Common myeloid progenitor, CD34-positive (primary cell): ENCODE data around the gene AANAT.
A peak's percentile ranks its signal among the peaks of the same experiment; 100 is the strongest.

Experiments used
- CTCF ChIA-PET: fragments of 350-600 bp; sonication (Branson Sonifier 250); formaldehyde crosslinking; loops from one replicate; lab custom pipeline; 2021; ENCODE audit warnings: antibody characterized with exemption; lab: Charles Lee
- POLR2A ChIA-PET: fragments of 350-600 bp; sonication (Branson Sonifier 250); formaldehyde crosslinking; loops from one replicate; lab custom pipeline; 2021; ENCODE audit warnings: antibody characterized with exemption; lab: Charles Lee
- DNase-seq, 3 donors: peaks; one replicate each; pipeline versions ENCODE4 v3.0.0 to v3.0.0-alpha.2; 2013
- H3K27ac ChIP-seq, 2 experiments: 1 replicate in 1 of 2; 2 replicates in 1 of 2; pipeline ENCODE4 v1.7.0; 2013; ENCODE audit warnings: inconsistent platforms in 2 of 2, low read length in 2 of 2, mild to moderate bottlenecking in 2 of 2, low read depth in 1 of 2, moderate library complexity in 1 of 2; ENCODE audit not compliant: severe bottlenecking in 2 of 2, insufficient read depth in 1 of 2, poor library complexity in 1 of 2
- H3K27me3 ChIP-seq, 5 experiments: replicated peaks in 2 of 5; 1 replicate in 3 of 5; 2 replicates in 2 of 5; pipeline versions ENCODE4 v1.6.1 to v1.7.0; 2013; ENCODE audit warnings: low read length in 4 of 5, mild to moderate bottlenecking in 2 of 5, moderate library complexity in 2 of 5, inconsistent platforms in 1 of 5; ENCODE audit not compliant: insufficient read depth in 5 of 5, control insufficient read depth in 4 of 5
- H3K36me3 ChIP-seq, 4 experiments: 1 replicate in 2 of 4; 2 replicates in 2 of 4; pipeline versions ENCODE4 v1.6.1 to v1.7.0; 2013; ENCODE audit warnings: low read length in 3 of 4, control low read depth in 1 of 4, mild to moderate bottlenecking in 1 of 4; ENCODE audit not compliant: control insufficient read depth in 4 of 4, insufficient read depth in 4 of 4
- H3K4me1 ChIP-seq, 4 experiments: 1 replicate in 3 of 4; 2 replicates in 1 of 4; pipeline versions ENCODE4 v1.6.1 to v1.7.1; 2013; ENCODE audit warnings: low read length in 3 of 4, mild to moderate bottlenecking in 3 of 4, control low read depth in 1 of 4, inconsistent platforms in 1 of 4, moderate library complexity in 1 of 4; ENCODE audit not compliant: control insufficient read depth in 4 of 4, insufficient read depth in 4 of 4; ENCODE audit errors: control extremely low read depth in 1 of 4
- H3K4me3 ChIP-seq, 7 experiments: 1 replicate in 4 of 7; 2 replicates in 3 of 7; pipeline versions ENCODE4 v1.5.1 to v1.7.0; 2013; ENCODE audit warnings: mild to moderate bottlenecking in 7 of 7, low read length in 6 of 7, moderate library complexity in 6 of 7, inconsistent platforms in 2 of 7, low read depth in 2 of 7, control low read depth in 1 of 7; ENCODE audit not compliant: insufficient read depth in 4 of 7, control insufficient read depth in 1 of 7; ENCODE audit errors: extremely low read depth in 1 of 7
- H3K9me3 ChIP-seq, 5 experiments: 1 replicate in 4 of 5; 2 replicates in 1 of 5; pipeline versions ENCODE4 v1.6.1 to v1.7.1; 2013; ENCODE audit warnings: low read length in 4 of 5, mild to moderate bottlenecking in 2 of 5, inconsistent platforms in 1 of 5, low read depth in 1 of 5, moderate library complexity in 1 of 5; ENCODE audit not compliant: control insufficient read depth in 4 of 5, insufficient read depth in 2 of 5; ENCODE audit errors: control extremely low read depth in 1 of 5
- WGBS: methylation state at CpG from one replicate; pipeline ENCODE4 v1.1.5; 2013; ENCODE audit not compliant: insufficient coverage; 5-methylcytosine and 5-hydroxymethylcytosine counted together

AANAT gene

GRCh38 chr17:76446449-76447231 is 20.8 kb upstream of the AANAT start:
- Histone ChIP-seq H3K27ac (no peak overlapping the region), H3K36me3 (no peaks in the 10 kb centered on the region), H3K27me3 (no peaks in the 10 kb centered on the region), H3K9me3 (no peaks in the 10 kb centered on the region), H3K4me3 (no peak overlapping the region), H3K4me1 (peaks cover 8 to 56% (median 43%) of the 10 kb centered on the region in 4 experiments)
- POLR2A ChIA-PET, result no interaction called here
- CTCF ChIA-PET, result interaction anchor here (0.6 to 5.3 kb wide), 3 partner anchors 12 to 51 kb away, joined by 3 to 24 read pairs (median 4); no protein-coding TSS in a partner anchor
- peak in 1 of 3 donors; percentile 19 for DNase-seq
- WGBS, result 86% methylated on average over 6 of the region's 9 CpGs

GRCh38 chr17:76447931-76448652 is 19.3 kb upstream of the AANAT start:
- POLR2A ChIA-PET, result no interaction called here
- peaks cover 2 to 49% (median 37%) of the 10 kb centered on the region in 4 experiments for H3K4me1 ChIP-seq
- CTCF ChIA-PET, result interaction anchor here (1.0 to 35.3 kb wide), 4 partner anchors 10 to 50 kb away, joined by 3 to 787 read pairs (median 6); partner anchors contain the start of gene RHBDF2
- H3K27me3 ChIP-seq, result no peaks in the 10 kb centered on the region
- no peak overlapping the region for H3K4me3 ChIP-seq
- H3K27ac ChIP-seq, result no peak overlapping the region
- 93% methylated on average over 6 of the region's 7 CpGs for WGBS
- H3K9me3 ChIP-seq, result no peaks in the 10 kb centered on the region
- H3K36me3 ChIP-seq, result no peaks in the 10 kb centered on the region
- no peak for DNase-seq

GRCh38 chr17:76449126-76449525 is 18.3 kb upstream of the AANAT start:
- Histone ChIP-seq H3K27ac (no peak overlapping the region), H3K36me3 (no peaks in the 10 kb centered on the region), H3K4me1 (peaks cover 0 to 43% (median 29%) of the 10 kb centered on the region in 4 experiments), H3K4me3 (no peak overlapping the region), H3K9me3 (no peaks in the 10 kb centered on the region), H3K27me3 (no peaks in the 10 kb centered on the region)
- ChIA-PET CTCF (interaction anchor here (1.1 to 35.3 kb wide), 4 partner anchors 9 to 49 kb away, joined by 3 to 787 read pairs (median 6); partner anchors contain the start of gene RHBDF2), POLR2A (no interaction called here)
- DNase-seq, result no peak
- WGBS, result 100% methylated on average over 6 of the region's 6 CpGs

GRCh38 chr17:76451506-76451905 is 15.9 kb upstream of the AANAT start:
- H3K4me3 ChIP-seq, result peak overlapping the region in 3 of 7 experiments; percentile 69 to 90 (median 82)
- WGBS, result 73% methylated on average over 3 of the region's 6 CpGs
- POLR2A ChIA-PET, result interaction anchor here (0.7 kb wide), 1 partner anchor 46 kb away, joined by 4 read pairs; no protein-coding TSS in a partner anchor

GRCh38 chr17:76452127-76452659 is 15.2 kb upstream of the AANAT start:
- CTCF ChIA-PET, result interaction anchor here (1.1 to 35.3 kb wide), 9 partner anchors 15 to 55 kb away, joined by 3 to 787 read pairs (median 6); partner anchors contain the start of genes AANAT and RHBDF2
- H3K4me1 ChIP-seq, result peaks cover 0 to 18% (median 14%) of the 10 kb centered on the region in 4 experiments

More at GRCh38 chr17:76451506-76451905, 15.9 kb upstream of the AANAT start:
- Histone ChIP-seq H3K27me3 (no peaks in the 10 kb centered on the region), H3K27ac (no peak overlapping the region), H3K36me3 (no peaks in the 10 kb centered on the region), H3K4me1 (peaks cover 0 to 25% (median 15%) of the 10 kb centered on the region in 4 experiments), H3K9me3 (no peaks in the 10 kb centered on the region)
- CTCF ChIA-PET, result interaction anchor here (1.1 to 35.3 kb wide), 8 partner anchors 16 to 54 kb away, joined by 3 to 787 read pairs (median 6); partner anchors contain the start of genes AANAT and RHBDF2
- no peak for DNase-seq

GRCh38 chr17:76452660-76453430 is 14.6 kb upstream of the AANAT start, which contains the start of gene UBE2O:
Gene UBE2O (minus strand): TSS chr17:76453152. CDS start chr17:76453141, 11 bp downstream.
- ChIA-PET POLR2A (interaction anchor here (1.0 kb wide), 2 partner anchors 10 to 17 kb away, joined by 3 to 4 read pairs; no protein-coding TSS in a partner anchor), CTCF (interaction anchor here (0.8 to 35.3 kb wide), 12 partner anchors 14 to 87 kb away, joined by 3 to 787 read pairs (median 4); partner anchors contain the start of genes AANAT and RHBDF2)
- Histone ChIP-seq H3K4me3 (peak within 1 kb of the TSS; percentile 69 to 91 (median 82)), H3K4me1 (peaks cover 0 to 18% (median 14%) of the 10 kb centered on the region in 4 experiments), H3K36me3 (no peaks in the 10 kb centered on the region), H3K9me3 (no peaks in the 10 kb centered on the region), H3K27ac (peak within 1 kb of the TSS in 1 of 2 experiments; percentile 66), H3K27me3 (no peaks in the 10 kb centered on the region)
- WGBS, result under 1% methylated on average over 92 of the region's 101 CpGs
- DNase-seq, result peak; percentile 92 to 94 (median 94)

More at GRCh38 chr17:76452127-76452659, 15.2 kb upstream of the AANAT start:
- DNase-seq, result peak in 2 of 3 donors; percentile 46 to 50
- Histone ChIP-seq H3K27me3 (no peaks in the 10 kb centered on the region), H3K27ac (peak overlapping the region in 1 of 2 experiments; percentile 25), H3K9me3 (no peaks in the 10 kb centered on the region), H3K4me3 (peak overlapping the region; percentile 69 to 91 (median 82)), H3K36me3 (no peaks in the 10 kb centered on the region)
- 1% methylated on average over 29 of the region's 29 CpGs for WGBS
- POLR2A ChIA-PET, result interaction anchor here (0.6 to 1.0 kb wide), 2 partner anchors 16 to 50 kb away, joined by 3 read pairs; no protein-coding TSS in a partner anchor
